GM12873 (cell line): ENCODE data around the gene ZNF850.

Source experiments
- TF ChIP-seq, protein P1 (sequence below): IDR thresholded peaks from 2 replicates; pipeline ENCODE4 v1.5.1; 2012; ENCODE audit warnings: low read depth, mild to moderate bottlenecking, moderate library complexity, low read length, control low read depth; ENCODE audit not compliant: insufficient read depth; ENCODE audit errors: missing control alignments

ZNF850 gene

GRCh38 chr19:36686365-36687213 is 86.0 kb downstream of the ZNF850 start:
- TF ChIP-seq, protein P1, sequence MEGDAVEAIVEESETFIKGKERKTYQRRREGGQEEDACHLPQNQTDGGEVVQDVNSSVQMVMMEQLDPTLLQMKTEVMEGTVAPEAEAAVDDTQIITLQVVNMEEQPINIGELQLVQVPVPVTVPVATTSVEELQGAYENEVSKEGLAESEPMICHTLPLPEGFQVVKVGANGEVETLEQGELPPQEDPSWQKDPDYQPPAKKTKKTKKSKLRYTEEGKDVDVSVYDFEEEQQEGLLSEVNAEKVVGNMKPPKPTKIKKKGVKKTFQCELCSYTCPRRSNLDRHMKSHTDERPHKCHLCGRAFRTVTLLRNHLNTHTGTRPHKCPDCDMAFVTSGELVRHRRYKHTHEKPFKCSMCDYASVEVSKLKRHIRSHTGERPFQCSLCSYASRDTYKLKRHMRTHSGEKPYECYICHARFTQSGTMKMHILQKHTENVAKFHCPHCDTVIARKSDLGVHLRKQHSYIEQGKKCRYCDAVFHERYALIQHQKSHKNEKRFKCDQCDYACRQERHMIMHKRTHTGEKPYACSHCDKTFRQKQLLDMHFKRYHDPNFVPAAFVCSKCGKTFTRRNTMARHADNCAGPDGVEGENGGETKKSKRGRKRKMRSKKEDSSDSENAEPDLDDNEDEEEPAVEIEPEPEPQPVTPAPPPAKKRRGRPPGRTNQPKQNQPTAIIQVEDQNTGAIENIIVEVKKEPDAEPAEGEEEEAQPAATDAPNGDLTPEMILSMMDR = no peak

GRCh38 chr19:36685835-36686234 is 86.8 kb downstream of the ZNF850 start:
- TF ChIP-seq, protein P1 = no peak

DNA sequence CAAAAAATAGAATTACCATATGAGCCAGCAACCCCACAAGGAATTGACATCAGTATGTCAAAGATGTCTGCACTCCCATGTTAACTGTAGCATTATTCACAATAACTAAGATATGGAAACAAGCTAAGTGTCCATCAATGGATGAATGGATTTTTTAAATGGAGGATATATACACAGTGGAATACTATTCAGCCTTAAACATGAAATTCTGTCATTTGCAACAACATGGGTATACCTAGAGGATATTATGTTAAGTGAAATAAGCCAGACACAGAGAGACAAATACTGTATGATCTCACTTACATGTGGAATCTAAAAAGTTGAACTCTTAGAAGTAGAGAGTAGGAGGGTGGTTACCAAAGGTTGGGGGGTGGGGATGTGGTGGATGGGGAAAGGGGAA is 93.2 kb downstream of the ZNF850 start:
- TF ChIP-seq, protein P1 = no peak

DNA sequence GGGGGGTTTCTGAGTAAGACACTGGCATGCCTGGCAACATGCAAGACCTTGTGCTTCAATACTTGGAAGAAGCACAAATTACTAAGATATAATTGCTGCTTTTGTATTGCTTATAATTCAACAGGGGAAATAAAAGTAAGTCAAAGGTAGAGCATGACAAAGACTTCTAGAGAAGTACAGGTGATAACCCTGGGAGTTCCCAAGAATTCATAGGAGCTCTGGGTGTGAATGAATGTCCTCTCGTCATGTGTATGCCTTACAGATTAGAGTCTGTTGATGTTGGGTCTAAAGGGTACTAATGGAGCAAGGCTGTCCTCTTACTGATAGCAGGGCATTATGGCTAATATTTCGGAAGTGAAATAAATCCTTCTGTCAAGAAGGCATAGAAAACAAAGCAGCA is 98.4 kb downstream of the ZNF850 start:
- TF ChIP-seq, protein P1 = no peak

GRCh38 chr19:36672368-36672767 is 100.2 kb downstream of the ZNF850 start:
- TF ChIP-seq, protein P1 = no peak

- TF ChIP-seq, protein P1 = no peak
Measured at GRCh38 chr19:36668646-36669045, 104.0 kb downstream of the ZNF850 start.

DNA sequence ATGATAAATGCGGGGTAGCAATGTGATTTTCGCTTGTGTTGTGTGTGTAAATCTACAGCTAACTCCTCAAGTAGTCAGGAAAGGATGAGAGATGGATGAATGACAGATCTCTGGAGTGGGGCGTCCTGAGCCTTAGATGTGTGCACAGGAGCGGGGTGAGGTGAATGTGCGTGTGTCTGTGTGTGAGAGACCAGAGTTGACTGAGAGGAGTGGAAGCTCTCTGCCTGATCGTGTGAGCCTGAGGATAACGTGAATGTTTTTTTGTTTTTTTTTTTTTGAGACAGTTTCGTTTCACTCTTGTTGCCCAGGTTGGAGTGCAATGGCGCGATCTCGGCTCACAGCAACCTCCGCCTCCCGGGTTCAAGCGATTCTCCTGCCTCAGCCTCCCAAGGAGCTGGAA is 106.8 kb downstream of the ZNF850 start:
- TF ChIP-seq, protein P1 = no peak
